MCF 10A (cell line): ENCODE results near the gene TCERG1L. TPM values are rescaled to one million over a fixed set of nuclear protein-coding genes. Genes with fewer than 3 reads are reported as not detected.

ENCODE experiments used
- BruUV-seq: library from RNA; stranded (reverse); fragments of 400-500 nt; replicated peaks from 2 replicates; lab custom pipeline; 2021; lab: Mats Ljungman, UMichigan
- CTCF ChIA-PET: fragments of 300-600 bp; sonication (Branson Sonifier 250); formaldehyde crosslinking; extraction: SDS; loops from one replicate; lab custom pipeline; 2021; ENCODE audit warnings: antibody characterized with exemption, inconsistent platforms; lab: Yijun Ruan, JAX
- POLR2A ChIA-PET: fragments of 300-600, 350-650 bp; sonication (Branson Sonifier 250); formaldehyde crosslinking; extraction: SDS; loops from one replicate; lab custom pipeline; 2020; ENCODE audit warnings: antibody characterized with exemption, inconsistent platforms; lab: Yijun Ruan, JAX
- DNase-seq: peaks from one replicate; pipeline ENCODE4 v3.0.0-alpha.2; 2018; ENCODE audit not compliant: unreplicated experiment
- H3K27ac Mint-ChIP-seq: one replicate; pipeline ENCODE4 v1.8.0; 2022; ENCODE audit warnings: mild to moderate bottlenecking, low read depth, mixed read lengths; ENCODE audit not compliant: unreplicated experiment
- H3K27me3 Mint-ChIP-seq: one replicate; pipeline ENCODE4 v1.8.0; 2022; ENCODE audit warnings: mixed read lengths; ENCODE audit not compliant: insufficient read depth, unreplicated experiment
- H3K36me3 Mint-ChIP-seq: one replicate; pipeline ENCODE4 v1.8.0; 2022; ENCODE audit warnings: mild to moderate bottlenecking, moderate library complexity, mixed read lengths; ENCODE audit not compliant: insufficient read depth, unreplicated experiment
- H3K4me1 Mint-ChIP-seq: one replicate; pipeline ENCODE4 v1.8.0; 2022; ENCODE audit warnings: mixed read lengths; ENCODE audit not compliant: insufficient read depth, unreplicated experiment
- H3K4me3 Mint-ChIP-seq: one replicate; pipeline ENCODE4 v1.8.0; 2022; ENCODE audit warnings: mild to moderate bottlenecking, moderate library complexity, mixed read lengths; ENCODE audit not compliant: unreplicated experiment
- H3K9me3 Mint-ChIP-seq: one replicate; pipeline ENCODE4 v1.8.0; 2022; ENCODE audit warnings: mixed read lengths; ENCODE audit not compliant: unreplicated experiment
- intact Hi-C: fragments of 100-400 bp; cut with micrococcal nuclease; formaldehyde crosslinking; loops from 2 replicates; pipeline ENCODE4 v1.14.1; 2022
- total RNA-seq: library from RNA; stranded (reverse); gene quantifications from 2 replicates; pipeline ENCODE4 v1.2.3, GENCODE V29; 2022
- TF ChIP-seq, protein P1 (sequence below): fragments of 200-600 bp; IDR thresholded peaks from one replicate; pipeline ENCODE4 v1.8.0; 2022; ENCODE audit warnings: antibody characterized with exemption, mild to moderate bottlenecking; ENCODE audit not compliant: unreplicated experiment

TCERG1L gene
- total RNA-seq, 1 experiment from 2014 or later = not detected

DNA sequence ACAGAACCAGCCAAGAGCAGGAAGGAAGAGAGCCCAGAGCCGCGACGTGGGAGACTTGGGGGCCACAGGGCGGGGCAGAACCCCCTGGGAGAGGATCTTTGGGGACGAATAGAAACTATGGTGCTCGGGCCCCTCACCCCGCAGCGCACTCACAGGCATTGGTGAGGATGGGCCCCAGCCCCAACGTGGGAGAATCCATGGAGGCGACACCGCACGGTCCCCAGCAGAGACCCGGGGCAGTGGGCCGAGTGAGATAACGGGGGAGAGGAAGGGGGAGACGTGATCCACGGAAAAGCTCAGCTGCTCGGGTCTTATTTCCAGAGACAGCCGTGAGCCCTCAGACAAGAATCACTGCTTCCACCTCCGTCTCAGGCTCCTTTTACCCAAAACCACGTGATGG is 222.4 kb downstream of the TCERG1L start:
- H3K4me1 Mint-ChIP-seq = no peaks in the 10 kb centered on the region
- H3K9me3 Mint-ChIP-seq = no peaks in the 10 kb centered on the region
- H3K36me3 Mint-ChIP-seq = no peaks in the 10 kb centered on the region
- peak overlapping the region; percentile 78 for H3K27ac Mint-ChIP-seq
- no peak for DNase-seq
- POLR2A ChIA-PET = no interaction called here
- intact Hi-C loops = no loop called here
- TF ChIP-seq, protein P1, sequence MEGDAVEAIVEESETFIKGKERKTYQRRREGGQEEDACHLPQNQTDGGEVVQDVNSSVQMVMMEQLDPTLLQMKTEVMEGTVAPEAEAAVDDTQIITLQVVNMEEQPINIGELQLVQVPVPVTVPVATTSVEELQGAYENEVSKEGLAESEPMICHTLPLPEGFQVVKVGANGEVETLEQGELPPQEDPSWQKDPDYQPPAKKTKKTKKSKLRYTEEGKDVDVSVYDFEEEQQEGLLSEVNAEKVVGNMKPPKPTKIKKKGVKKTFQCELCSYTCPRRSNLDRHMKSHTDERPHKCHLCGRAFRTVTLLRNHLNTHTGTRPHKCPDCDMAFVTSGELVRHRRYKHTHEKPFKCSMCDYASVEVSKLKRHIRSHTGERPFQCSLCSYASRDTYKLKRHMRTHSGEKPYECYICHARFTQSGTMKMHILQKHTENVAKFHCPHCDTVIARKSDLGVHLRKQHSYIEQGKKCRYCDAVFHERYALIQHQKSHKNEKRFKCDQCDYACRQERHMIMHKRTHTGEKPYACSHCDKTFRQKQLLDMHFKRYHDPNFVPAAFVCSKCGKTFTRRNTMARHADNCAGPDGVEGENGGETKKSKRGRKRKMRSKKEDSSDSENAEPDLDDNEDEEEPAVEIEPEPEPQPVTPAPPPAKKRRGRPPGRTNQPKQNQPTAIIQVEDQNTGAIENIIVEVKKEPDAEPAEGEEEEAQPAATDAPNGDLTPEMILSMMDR = no peak
- H3K27me3 Mint-ChIP-seq = no peaks in the 10 kb centered on the region
- BruUV-seq = no TSS peak
- H3K4me3 Mint-ChIP-seq = no peak overlapping the region
- CTCF ChIA-PET = interaction anchor here (0.6 kb wide), 1 partner anchor 328 kb away, joined by 3 read pairs; no protein-coding TSS in a partner anchor

DNA sequence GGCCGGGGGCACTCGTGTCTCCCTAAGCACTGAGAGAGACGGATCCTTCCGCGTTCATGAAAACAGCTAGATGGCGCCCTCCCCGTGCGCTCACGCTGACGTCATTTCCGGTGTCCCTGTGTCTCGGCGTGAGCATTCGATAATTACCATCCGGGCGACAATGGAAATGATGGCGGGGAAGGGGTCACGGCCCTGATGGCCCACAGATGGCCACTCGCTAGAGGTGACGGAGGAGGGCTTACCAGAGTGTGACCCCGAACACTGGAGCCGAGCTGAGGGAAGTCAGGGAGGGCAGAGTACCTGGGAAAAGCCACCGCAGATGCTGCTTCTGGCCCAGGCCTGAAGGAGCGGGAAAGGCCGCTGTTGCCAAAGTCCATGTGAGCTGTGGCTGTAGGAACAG is 222.9 kb downstream of the TCERG1L start:
- ChIA-PET CTCF (interaction anchor here (0.6 to 1.3 kb wide), 3 partner anchors 9 to 328 kb away, joined by 3 read pairs; no protein-coding TSS in a partner anchor), POLR2A (no interaction called here)
- intact Hi-C loops = no loop called here
- no peaks in the 10 kb centered on the region for H3K4me1 Mint-ChIP-seq
- H3K9me3 Mint-ChIP-seq = peaks cover 3% of the 10 kb centered on the region
- peak overlapping the region; percentile 78 for H3K27ac Mint-ChIP-seq
- H3K4me3 Mint-ChIP-seq = no peak overlapping the region
- H3K36me3 Mint-ChIP-seq = no peaks in the 10 kb centered on the region
- peaks cover 5% of the 10 kb centered on the region for H3K27me3 Mint-ChIP-seq
- BruUV-seq = no TSS peak
- DNase-seq = no peak
- TF ChIP-seq, protein P1 = no peak

DNA sequence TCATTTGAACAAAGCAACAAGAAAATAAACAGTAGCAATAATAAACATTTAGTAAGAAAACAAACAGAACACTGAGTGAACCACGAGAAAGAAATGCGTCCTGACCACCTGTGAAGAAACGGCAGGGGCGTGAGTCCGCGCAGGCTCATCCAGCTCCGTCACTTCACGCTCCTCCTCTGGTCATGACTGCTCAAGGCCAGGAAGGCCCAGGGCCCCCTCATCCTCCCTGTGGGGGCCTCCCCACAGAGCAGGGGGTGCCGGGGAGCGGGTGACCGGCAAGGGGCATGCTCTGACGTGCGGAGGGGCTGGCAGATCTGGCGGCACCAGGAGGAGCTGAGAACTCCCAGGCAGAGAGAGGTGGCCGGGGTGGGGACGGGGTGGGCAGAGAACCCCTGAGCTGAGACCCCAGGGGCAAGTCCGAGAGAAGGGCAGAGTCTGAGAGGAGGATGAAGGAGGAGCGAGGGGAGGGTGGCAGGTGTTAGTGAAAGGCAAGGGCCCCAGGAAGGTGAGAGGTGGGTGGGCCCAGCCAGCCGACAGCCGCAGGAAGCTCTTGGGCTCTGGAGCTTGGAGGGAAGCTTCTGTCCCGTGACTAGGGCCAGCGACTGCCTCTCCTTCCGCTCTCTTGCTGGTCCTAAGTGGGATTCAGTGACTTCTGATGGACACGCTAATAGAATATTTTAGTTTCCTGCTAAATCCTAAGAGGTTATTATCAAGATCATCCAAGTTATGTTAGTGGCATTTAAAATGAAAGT is 223.9 kb downstream of the TCERG1L start:
- peaks cover 7% of the 10 kb centered on the region for H3K9me3 Mint-ChIP-seq
- no peak for DNase-seq
- no peaks in the 10 kb centered on the region for H3K4me1 Mint-ChIP-seq

DNA sequence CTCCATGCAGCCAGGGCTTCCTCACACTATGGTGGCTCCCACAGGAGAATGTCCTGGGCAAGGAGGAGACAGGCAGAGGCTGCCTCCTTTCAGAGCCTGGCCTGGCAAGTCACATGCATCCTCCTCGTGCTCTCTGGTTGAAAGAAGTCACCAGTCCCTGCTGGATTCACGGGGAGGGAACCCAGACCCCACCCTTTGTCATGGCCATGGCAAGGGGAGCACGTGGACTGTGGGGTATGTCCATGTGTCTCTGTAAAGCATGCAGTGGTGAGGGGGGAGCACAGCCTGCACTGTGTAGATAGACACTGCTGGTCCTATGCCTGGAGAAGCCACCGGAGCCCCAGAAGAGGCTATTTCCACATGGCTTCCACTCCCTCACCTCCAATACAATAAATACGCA is 225.0 kb downstream of the TCERG1L start:
- H3K4me1 Mint-ChIP-seq = no peaks in the 10 kb centered on the region
- peaks cover 11% of the 10 kb centered on the region for H3K27me3 Mint-ChIP-seq
- H3K36me3 Mint-ChIP-seq = no peaks in the 10 kb centered on the region
- ChIA-PET CTCF (interaction anchor here (0.6 kb wide), 1 partner anchor 386 kb away, joined by 3 read pairs; no protein-coding TSS in a partner anchor), POLR2A (no interaction called here)
- no peak for DNase-seq
- intact Hi-C loops = no loop called here
- H3K9me3 Mint-ChIP-seq = peaks cover 7% of the 10 kb centered on the region
- TF ChIP-seq, protein P1 = no peak
- no peak overlapping the region for H3K4me3 Mint-ChIP-seq
- BruUV-seq = no TSS peak
- no peak overlapping the region for H3K27ac Mint-ChIP-seq

More for the DNA sequence above, 223.9 kb downstream of the TCERG1L start:
- intact Hi-C loops = no loop called here
- H3K4me3 Mint-ChIP-seq = no peak overlapping the region
- TF ChIP-seq, protein P1 = no peak
- no TSS peak for BruUV-seq
- POLR2A ChIA-PET = no interaction called here
- CTCF ChIA-PET = interaction anchor here (0.7 to 1.3 kb wide), 2 partner anchors 10 to 222 kb away, joined by 3 read pairs; no protein-coding TSS in a partner anchor
- no peaks in the 10 kb centered on the region for H3K36me3 Mint-ChIP-seq
- no peak overlapping the region for H3K27ac Mint-ChIP-seq
- peaks cover 11% of the 10 kb centered on the region for H3K27me3 Mint-ChIP-seq
